Epithelial cell of umbilical artery (primary cell): ENCODE data around the gene PIGH. TPM values are rescaled to one million over a fixed set of nuclear protein-coding genes. Genes with fewer than 3 reads are reported as not detected.

Experiments
- total RNA-seq: library from RNA; depleted of rRNA; stranded (reverse); fragments of >200 nt; gene quantifications from 2 replicates; pipeline ENCODE4 v1.2.3, GENCODE V29; 2014

The PIGH gene, protein sequence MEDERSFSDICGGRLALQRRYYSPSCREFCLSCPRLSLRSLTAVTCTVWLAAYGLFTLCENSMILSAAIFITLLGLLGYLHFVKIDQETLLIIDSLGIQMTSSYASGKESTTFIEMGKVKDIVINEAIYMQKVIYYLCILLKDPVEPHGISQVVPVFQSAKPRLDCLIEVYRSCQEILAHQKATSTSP
- total RNA-seq: 12.3 TPM in 2 replicates

DNA sequence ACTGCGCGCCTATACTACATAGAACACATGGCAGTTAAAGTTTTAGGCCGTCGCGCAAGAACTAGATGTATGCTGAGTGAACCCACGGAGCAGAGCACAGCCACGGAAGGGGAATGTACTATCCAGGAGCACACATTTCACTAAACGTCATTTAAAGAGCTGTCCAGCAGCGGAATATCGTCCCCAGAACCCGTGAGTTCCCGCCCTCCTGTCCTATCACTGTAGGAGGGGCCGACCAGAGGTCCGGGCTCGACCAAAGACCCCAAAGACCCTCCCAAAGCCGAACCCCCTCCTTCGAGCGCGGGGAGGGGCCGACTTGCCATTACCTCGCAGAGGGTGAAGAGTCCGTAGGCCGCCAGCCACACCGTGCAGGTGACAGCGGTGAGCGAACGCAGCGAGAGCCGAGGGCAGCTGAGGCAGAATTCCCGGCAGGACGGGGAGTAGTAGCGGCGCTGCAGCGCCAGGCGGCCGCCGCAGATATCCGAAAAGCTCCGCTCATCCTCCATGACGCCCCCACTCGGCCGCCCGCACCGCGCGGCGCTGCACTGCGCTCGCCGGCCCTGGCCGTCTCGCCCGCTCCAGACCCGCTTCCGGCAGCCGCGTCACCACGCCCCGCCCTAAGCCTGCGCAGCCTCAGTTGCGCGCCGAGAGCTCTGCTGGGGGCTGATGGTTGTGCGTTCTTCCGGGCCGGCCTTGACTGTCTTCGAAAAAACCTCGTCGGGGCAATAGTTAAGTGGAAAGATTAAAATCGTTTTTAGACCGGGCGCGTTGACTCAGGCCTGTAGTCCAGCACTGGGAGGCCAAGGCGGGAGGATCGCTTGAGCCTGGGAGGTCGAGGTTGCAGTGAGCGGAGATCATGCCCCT, at the start of gene PIGH:
Gene PIGH, minus strand, starts transcription at position 571 of the 864 bp plus-strand sequence. Its CDS starts 65 bp downstream, at position 506.

DNA sequence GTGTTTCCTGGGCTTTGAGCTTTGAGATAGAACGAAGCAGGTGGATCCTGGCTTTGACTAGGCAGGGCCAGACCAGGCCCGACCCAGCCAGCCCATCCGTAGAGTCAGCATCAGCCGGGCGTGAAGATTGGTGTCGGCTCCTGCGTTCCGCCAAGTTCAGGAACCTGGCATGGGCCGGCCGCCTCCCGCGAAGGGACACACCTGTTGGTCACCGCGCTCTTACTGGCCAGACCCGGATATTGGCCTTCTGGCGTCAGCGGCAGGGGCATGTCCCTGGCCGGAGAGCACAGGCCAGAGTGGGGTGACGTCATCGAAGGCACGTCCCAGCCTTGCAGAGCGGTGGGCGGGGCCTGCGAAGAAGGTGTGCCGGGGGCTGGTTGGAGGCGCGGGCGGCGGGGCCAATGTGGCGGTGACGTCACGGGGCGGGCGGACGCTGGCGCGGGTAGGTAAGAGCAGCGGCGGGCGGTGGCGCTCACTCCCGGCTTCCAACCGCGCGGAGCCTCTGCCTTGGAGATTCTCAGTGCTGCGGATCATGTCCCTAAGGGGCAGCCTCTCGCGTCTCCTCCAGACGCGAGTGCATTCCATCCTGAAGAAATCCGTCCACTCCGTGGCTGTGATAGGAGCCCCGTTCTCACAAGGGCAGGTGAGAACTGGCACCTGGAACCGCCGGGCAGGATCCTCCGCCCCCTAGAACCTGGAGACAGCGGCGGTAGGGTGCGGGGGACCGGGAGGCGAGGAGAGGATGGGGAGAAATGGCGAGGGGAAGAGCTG, 19.6 kb upstream of the PIGH start, which contains the start of gene ARG2:
Gene ARG2, plus strand, starts transcription at position 475 of the 771 bp plus-strand sequence. Its CDS starts 58 bp downstream, at position 533.

Other genes with a start within 250 kb of the PIGH start
- 110 and 116 TPM in 2 replicates for gene ATP6V1D, start 240.5 kb downstream of the PIGH start, total RNA-seq
- 376 and 438 TPM in 2 replicates for gene EIF2S1, start 239.9 kb downstream of the PIGH start, total RNA-seq
- 14.9 and 27.0 TPM in 2 replicates for gene PLEK2, start 188.1 kb downstream of the PIGH start, total RNA-seq
- under 0.01 and 0.15 TPM in 2 replicates for gene TMEM229B, start 111.5 kb downstream of the PIGH start, total RNA-seq
- under 0.01 TPM in 2 replicates for gene PLEKHH1, start 67.0 kb downstream of the PIGH start, total RNA-seq
- 33.0 and 61.1 TPM in 2 replicates for gene ARG2, start 19.7 kb upstream of the PIGH start, total RNA-seq
- 46.1 and 49.8 TPM in 2 replicates for gene VTI1B, start 74.4 kb upstream of the PIGH start, total RNA-seq
- 130 and 149 TPM in 2 replicates for gene RDH11, start 95.5 kb upstream of the PIGH start, total RNA-seq
- not detected in 2 replicates for gene RDH12, start 101.6 kb upstream of the PIGH start, total RNA-seq
- 10.7 and 22.2 TPM in 2 replicates for gene ZFYVE26, start 216.3 kb upstream of the PIGH start, total RNA-seq
- 7.5 and 19.3 TPM in 2 replicates for gene RAD51B, start 219.5 kb upstream of the PIGH start, total RNA-seq